ENCODE measurements around the gene PTGER4. TPM values are rescaled to one million over a fixed set of nuclear protein-coding genes. Genes with fewer than 3 reads are reported as not detected.

The PTGER4 gene
- polyA plus RNA-seq, 1 of the 3 experiments (the other 2 are of a cell fraction) = not detected

GRCh38 chr5:40688996-40689395 is 9.3 kb downstream of the PTGER4 start (continued):
- TF ChIP-seq REST (IDR thresholded peaks at IDR 0.05; ENCODE audit: low read depth, low read length) (no peak), POLR2AphosphoS5 (IDR thresholded peaks at IDR 0.05; ENCODE audit: low read depth, low read length) (no peak), MEF2A (IDR thresholded peaks at IDR 0.05; ENCODE audit: borderline replicate concordance, low read depth) (no peak), IRF3 (IDR thresholded peaks at IDR 0.05; ENCODE audit: low read depth, low read length) (no peak), RXRA (IDR thresholded peaks at IDR 0.05; ENCODE audit: borderline replicate concordance, low read depth) (no peak)

- H3K9me2 ChIP-seq = no peaks in the 10 kb centered on the region
- no peak for DNase-seq
- H3K4me2 ChIP-seq = no peak overlapping the region
- peaks cover 7% of the 10 kb centered on the region; the same call in 1 of the 2 replicates for H3K27me3 ChIP-seq (ENCODE audit: insufficient read depth)
- no peak overlapping the region for H3K4me3 ChIP-seq (ENCODE audit: low read depth in 2 of 2, low read length in 1 of 2)
- TF ChIP-seq NFIC (IDR thresholded peaks at IDR 0.05; ENCODE audit: borderline replicate concordance) (peak; percentile 85), FOXJ3 (CRISPR knock-in tag; IDR thresholded peaks at IDR 0.05) (no peak), JUND (IDR thresholded peaks at IDR 0.05) (peak; percentile 99), POLR2AphosphoS5 (IDR thresholded peaks at IDR 0.05; ENCODE audit: low read depth, low read length) (peak; percentile 55; the same call in 1 of the 2 replicates), EP300 (IDR thresholded peaks at IDR 0.05; ENCODE audit: borderline replicate concordance in 1 of 2, low read depth in 1 of 2, low read length in 1 of 2) (peak in 1 of 2 experiments; percentile 51; a peak in 1 of 4 replicates), TCF12 (IDR thresholded peaks at IDR 0.05) (peak; percentile 71), FOSL2 (IDR thresholded peaks at IDR 0.05; ENCODE audit: borderline replicate concordance, low read depth) (peak; percentile 99), REST (IDR thresholded peaks at IDR 0.05; ENCODE audit: low read depth, low read length) (no peak), ZBTB33 (IDR thresholded peaks at IDR 0.05; ENCODE audit: borderline replicate concordance, low read depth) (no peak), PBX3 (IDR thresholded peaks at IDR 0.05) (no peak)
- H3K27ac ChIP-seq (ENCODE audit: low read depth in 2 of 2, low read length in 1 of 2) = peak overlapping the region in 1 of 2 experiments; percentile 43; a peak in 2 of 4 replicates
- no peaks in the 10 kb centered on the region for H3K36me3 ChIP-seq (replicated peaks in 1 of 2; ENCODE audit: control insufficient read depth in 1 of 2, insufficient read depth in 2 of 2, low read length in 1 of 2)
- WGBS (ENCODE audit: low lambda C conversion rate) = 3% methylated on average over 3 of the region's 3 CpGs
- H3K9ac ChIP-seq = no peak overlapping the region
- no peaks in the 10 kb centered on the region for H4K20me1 ChIP-seq (ENCODE audit: insufficient read depth)
- H3K9me3 ChIP-seq = no peaks in the 10 kb centered on the region
- H2AFZ ChIP-seq (ENCODE audit: low read depth) = no peak overlapping the region
- ChIA-PET POLR2A (no interaction called here), CTCF (interaction anchor here (0.9 to 3.8 kb wide), 7 partner anchors 9 to 741 kb away, joined by 3 to 22 read pairs (median 4); no protein-coding TSS in a partner anchor)
- H3F3A ChIP-seq (replicated peaks; ENCODE audit: insufficient read depth) = peaks cover 14% of the 10 kb centered on the region
- no peaks in the 10 kb centered on the region for H3K79me2 ChIP-seq (ENCODE audit: insufficient read depth)
- H3K4me1 ChIP-seq (ENCODE audit: control insufficient read depth in 1 of 2, insufficient read depth in 2 of 2, low read depth in 1 of 2, low read length in 1 of 2) = no peaks in the 10 kb centered on the region; a peak in 1 of 4 replicates
These were observed 9.7 kb downstream of the PTGER4 start for GRCh38 chr5:40689438-40689837.

Data from SK-N-SH (cell line).